OCI-LY3 (cell line): ENCODE measurements around the gene AKNAD1.

Source experiments
- H2AFZ ChIP-seq: fragments of 200-600, 300-600 bp; shearing (Covaris generic); 2 replicates; pipeline ENCODE4 v1.6.0; 2014; ENCODE audit warnings: antibody characterized with exemption, low read depth, low read length
- H3K27ac ChIP-seq: fragments of 200-600, 300-600 bp; sonication (generic); 2 replicates; pipeline ENCODE4 v1.5.1; 2014; ENCODE audit warnings: mild to moderate bottlenecking, low read length, moderate library complexity, mixed read lengths
- H3K27me3 ChIP-seq: fragments of 200-600, 300-600 bp; sonication (generic); 2 replicates; pipeline ENCODE4 v1.6.1; 2014; ENCODE audit warnings: low read depth, low read length, mixed read lengths
- H3K36me3 ChIP-seq: fragments of 200-600, 300-600 bp; sonication (generic); replicated peaks from 2 replicates; pipeline ENCODE3; 2014; ENCODE audit warnings: low read depth, low read length, mixed read lengths
- H3K4me1 ChIP-seq: fragments of 300-600, 200-600 bp; sonication (generic); 2 replicates; pipeline ENCODE4 v1.6.1; 2014; ENCODE audit warnings: low read length, mixed read lengths
- H3K4me2 ChIP-seq: fragments of 200-600, 300-600 bp; sonication (generic); 2 replicates; pipeline ENCODE4 v1.6.1; 2014; ENCODE audit warnings: low read length, mixed read lengths
- H3K4me3 ChIP-seq: fragments of 300-600, 200-600 bp; sonication (generic); 2 replicates; pipeline ENCODE4 v1.5.1; 2014; ENCODE audit warnings: antibody characterized with exemption, mild to moderate bottlenecking, low read length, moderate library complexity
- H3K79me2 ChIP-seq: fragments of 300-600, 200-600 bp; shearing (Covaris generic); 2 replicates; pipeline ENCODE4 v1.6.1; 2014; ENCODE audit warnings: mild to moderate bottlenecking, low read length, mixed read lengths
- H3K9ac ChIP-seq: fragments of 300-600, 200-600 bp; shearing (Covaris generic); 2 replicates; pipeline ENCODE4 v1.6.0; 2014; ENCODE audit warnings: mild to moderate bottlenecking, low read length, moderate library complexity
- H3K9me3 ChIP-seq: fragments of 200-600, 300-600 bp; shearing (Covaris generic); 2 replicates; pipeline ENCODE4 v1.6.1; 2014; ENCODE audit warnings: low read length, mixed read lengths; ENCODE audit not compliant: insufficient read depth
- H4K20me1 ChIP-seq: fragments of 200-600, 300-600 bp; sonication (generic); 2 replicates; pipeline ENCODE4 v1.6.1; 2016; ENCODE audit warnings: low read length, mixed read lengths; ENCODE audit not compliant: insufficient read depth
- EZH2phosphoT487 ChIP-seq: fragments of 200-600 bp; shearing (Covaris generic); IDR thresholded peaks from 2 replicates; pipeline ENCODE4 v1.6.1; 2018; ENCODE audit warnings: antibody characterized with exemption, mixed run types, low read depth
- TF ChIP-seq, protein P1 (sequence below): fragments of 200-600, 300-600 bp; sonication (generic); IDR thresholded peaks from 2 replicates; pipeline ENCODE4 v1.5.1; 2014; ENCODE audit warnings: antibody characterized with exemption, low read length, low read depth

The AKNAD1 gene

DNA sequence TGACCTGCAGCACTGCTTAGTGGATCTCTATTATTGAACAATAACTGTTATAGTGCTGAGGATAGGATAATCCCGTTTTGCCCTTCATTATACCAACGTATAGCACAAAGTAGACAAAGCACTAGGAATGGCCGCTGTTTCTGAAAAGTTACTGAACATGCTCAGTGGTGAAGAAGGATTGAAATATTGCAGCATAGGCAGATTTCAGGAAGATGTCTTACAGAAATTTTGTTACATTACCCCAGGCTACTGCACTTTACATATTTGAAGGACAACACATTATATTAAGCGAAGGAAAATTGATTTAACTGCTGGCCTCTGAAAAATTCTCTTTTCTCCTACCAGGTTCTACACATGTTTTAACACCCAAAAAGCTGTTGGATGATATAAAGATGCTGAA is 48.5 kb downstream of the AKNAD1 start:
- H3K9me3 ChIP-seq = no peaks in the 10 kb centered on the region
- H3K36me3 ChIP-seq = no peaks in the 10 kb centered on the region
- no peaks in the 10 kb centered on the region for H3K27me3 ChIP-seq
- no peak overlapping the region for H2AFZ ChIP-seq
- no peaks in the 10 kb centered on the region for H3K4me1 ChIP-seq
- no peak overlapping the region for H3K27ac ChIP-seq
- H3K9ac ChIP-seq = no peak overlapping the region
- H3K79me2 ChIP-seq = no peaks in the 10 kb centered on the region
- H3K4me3 ChIP-seq = no peak overlapping the region
- no peak for TF ChIP-seq EZH2phosphoT487
- TF ChIP-seq, protein P1, sequence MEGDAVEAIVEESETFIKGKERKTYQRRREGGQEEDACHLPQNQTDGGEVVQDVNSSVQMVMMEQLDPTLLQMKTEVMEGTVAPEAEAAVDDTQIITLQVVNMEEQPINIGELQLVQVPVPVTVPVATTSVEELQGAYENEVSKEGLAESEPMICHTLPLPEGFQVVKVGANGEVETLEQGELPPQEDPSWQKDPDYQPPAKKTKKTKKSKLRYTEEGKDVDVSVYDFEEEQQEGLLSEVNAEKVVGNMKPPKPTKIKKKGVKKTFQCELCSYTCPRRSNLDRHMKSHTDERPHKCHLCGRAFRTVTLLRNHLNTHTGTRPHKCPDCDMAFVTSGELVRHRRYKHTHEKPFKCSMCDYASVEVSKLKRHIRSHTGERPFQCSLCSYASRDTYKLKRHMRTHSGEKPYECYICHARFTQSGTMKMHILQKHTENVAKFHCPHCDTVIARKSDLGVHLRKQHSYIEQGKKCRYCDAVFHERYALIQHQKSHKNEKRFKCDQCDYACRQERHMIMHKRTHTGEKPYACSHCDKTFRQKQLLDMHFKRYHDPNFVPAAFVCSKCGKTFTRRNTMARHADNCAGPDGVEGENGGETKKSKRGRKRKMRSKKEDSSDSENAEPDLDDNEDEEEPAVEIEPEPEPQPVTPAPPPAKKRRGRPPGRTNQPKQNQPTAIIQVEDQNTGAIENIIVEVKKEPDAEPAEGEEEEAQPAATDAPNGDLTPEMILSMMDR = no peak
- no peak overlapping the region for H3K4me2 ChIP-seq
- H4K20me1 ChIP-seq = no peaks in the 10 kb centered on the region

DNA sequence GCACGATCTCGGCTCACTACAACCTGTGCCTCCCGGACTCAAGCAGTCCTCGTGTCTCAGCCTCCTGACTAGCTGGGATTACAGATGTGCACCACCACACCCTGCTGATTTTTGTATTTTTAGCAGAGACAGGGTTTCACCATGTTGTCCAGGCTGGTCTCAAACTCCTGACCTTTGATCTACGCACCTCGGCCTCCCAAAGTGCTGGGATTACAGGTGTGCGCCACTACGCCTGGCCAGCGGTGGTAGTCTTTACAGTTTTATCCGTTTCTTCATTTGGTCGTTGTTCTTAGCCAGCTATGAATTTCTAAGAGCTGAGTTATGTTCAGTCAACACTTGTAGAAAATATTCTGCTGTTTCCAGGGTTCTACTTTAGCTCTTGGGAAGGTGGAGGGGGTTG is 53.3 kb downstream of the AKNAD1 start:
- Histone ChIP-seq H3K9ac (no peak overlapping the region), H3K9me3 (no peaks in the 10 kb centered on the region), H2AFZ (no peak overlapping the region), H3K4me2 (no peak overlapping the region), H3K4me1 (no peaks in the 10 kb centered on the region), H3K79me2 (no peaks in the 10 kb centered on the region), H4K20me1 (no peaks in the 10 kb centered on the region), H3K36me3 (no peaks in the 10 kb centered on the region), H3K4me3 (no peak overlapping the region), H3K27ac (no peak overlapping the region), H3K27me3 (no peaks in the 10 kb centered on the region)
- no peak for TF ChIP-seq EZH2phosphoT487
- TF ChIP-seq, protein P1 = no peak

DNA sequence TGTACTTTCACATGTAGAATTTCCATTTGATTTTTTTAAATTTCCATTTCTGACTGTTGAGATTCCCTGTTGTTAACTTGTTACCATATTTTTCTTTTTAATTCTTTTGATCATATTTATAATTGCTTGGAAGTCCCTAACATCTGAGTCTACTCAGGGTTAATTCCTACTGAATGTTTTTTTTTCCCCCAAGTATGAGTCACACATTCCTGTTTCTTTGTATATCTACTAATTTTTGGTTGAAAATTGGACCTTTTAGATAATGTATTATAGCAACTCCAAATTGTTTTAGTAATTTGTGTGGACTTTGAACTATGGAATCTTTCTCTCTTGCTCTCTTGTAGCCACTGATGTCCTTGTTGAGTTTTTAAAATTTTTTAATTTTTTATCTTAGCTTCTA is 55.8 kb downstream of the AKNAD1 start:
- H3K36me3 ChIP-seq = no peaks in the 10 kb centered on the region

DNA sequence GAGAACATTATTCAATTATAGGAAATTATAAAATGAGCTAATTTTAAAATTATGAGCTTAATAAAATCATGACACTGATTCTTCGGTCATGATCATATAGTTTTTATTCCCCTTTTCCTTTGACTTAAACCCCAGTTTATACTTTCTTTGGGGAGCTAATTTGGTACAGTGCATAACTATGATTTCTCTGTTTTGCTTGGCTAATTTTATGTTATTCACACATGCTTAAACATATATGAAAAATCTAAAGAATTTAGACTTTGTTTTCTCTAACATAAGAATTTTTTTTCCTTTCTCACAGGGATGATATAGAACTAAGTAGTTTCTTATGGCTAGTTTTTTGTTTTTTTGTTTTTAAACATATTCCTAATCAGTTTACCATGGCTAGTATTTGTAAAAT is 57.9 kb downstream of the AKNAD1 start:
- Histone ChIP-seq H3K9ac (no peak overlapping the region), H3K36me3 (no peaks in the 10 kb centered on the region), H3K27me3 (no peaks in the 10 kb centered on the region), H3K79me2 (no peaks in the 10 kb centered on the region), H3K4me2 (no peak overlapping the region), H3K4me3 (no peak overlapping the region), H3K4me1 (no peaks in the 10 kb centered on the region), H3K9me3 (no peaks in the 10 kb centered on the region), H3K27ac (no peak overlapping the region), H2AFZ (no peak overlapping the region), H4K20me1 (no peaks in the 10 kb centered on the region)
- TF ChIP-seq EZH2phosphoT487 = no peak
- TF ChIP-seq, protein P1 = no peak

More for the DNA sequence above, 55.8 kb downstream of the AKNAD1 start:
- no peak overlapping the region for H2AFZ ChIP-seq
- H3K27ac ChIP-seq = no peak overlapping the region
- H3K9ac ChIP-seq = no peak overlapping the region
- no peak overlapping the region for H3K4me3 ChIP-seq
- H3K79me2 ChIP-seq = no peaks in the 10 kb centered on the region
- no peak overlapping the region for H3K4me2 ChIP-seq
- no peaks in the 10 kb centered on the region for H3K4me1 ChIP-seq
- H4K20me1 ChIP-seq = no peaks in the 10 kb centered on the region
- H3K9me3 ChIP-seq = no peaks in the 10 kb centered on the region
- TF ChIP-seq, protein P1 = no peak
- TF ChIP-seq EZH2phosphoT487 = no peak
- no peaks in the 10 kb centered on the region for H3K27me3 ChIP-seq
